Skin of body (tissue), 2 donors: Measurements from ENCODE around the gene HUNK. TPM values are rescaled to one million over a fixed set of nuclear protein-coding genes. Genes with fewer than 3 reads are reported as not detected.

Experiments used
- DNase-seq: peaks from one replicate; lab custom pipeline; 2025; lab: John Stamatoyannopoulos, UW
- total RNA-seq: library from RNA; depleted of rRNA; stranded (reverse); fragments of >200 nt; gene quantifications from one replicate; pipeline ENCODE4 v1.2.3, GENCODE V29; 2014

HUNK gene
- total RNA-seq, 1 donor from 2014 or later, result 5.5 TPM

DNA sequence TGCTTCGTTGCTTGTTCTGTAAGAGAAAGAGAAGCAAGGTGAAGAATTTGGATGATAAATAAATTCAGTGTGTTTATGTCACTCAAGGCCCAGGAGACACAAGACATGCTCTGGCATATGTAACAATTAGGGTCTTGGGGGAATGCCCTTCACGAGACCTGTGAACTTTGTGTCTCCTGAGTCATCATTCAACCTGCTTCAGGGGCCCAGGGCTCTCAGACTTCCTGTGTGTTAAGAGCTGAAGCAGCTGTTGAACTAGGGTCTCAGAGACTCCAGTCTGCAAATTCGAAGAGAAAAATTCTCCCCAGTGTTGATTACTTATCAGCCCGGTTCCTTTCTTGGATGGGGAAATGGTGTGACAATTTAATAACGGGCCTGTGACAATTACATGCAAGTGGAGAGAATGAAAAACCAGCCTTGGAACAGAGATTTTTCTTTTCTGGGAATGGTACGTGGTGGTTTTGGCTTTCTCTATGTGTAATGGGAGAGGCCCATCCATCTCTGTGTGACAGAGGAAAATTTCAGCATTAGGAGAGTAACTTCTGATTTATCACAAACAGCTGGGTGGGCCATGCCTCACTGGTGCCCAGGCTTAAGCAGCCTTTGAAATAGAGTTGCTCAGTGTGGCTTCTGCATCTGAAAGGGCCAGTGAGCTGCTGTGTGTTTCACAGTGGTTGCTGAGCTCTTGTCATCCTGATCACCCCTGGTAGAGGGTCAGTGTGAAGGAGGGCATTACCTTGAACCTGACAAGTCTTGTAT, 22.4 kb downstream of the HUNK start:
- DNase-seq, result peak; percentile 62

DNA sequence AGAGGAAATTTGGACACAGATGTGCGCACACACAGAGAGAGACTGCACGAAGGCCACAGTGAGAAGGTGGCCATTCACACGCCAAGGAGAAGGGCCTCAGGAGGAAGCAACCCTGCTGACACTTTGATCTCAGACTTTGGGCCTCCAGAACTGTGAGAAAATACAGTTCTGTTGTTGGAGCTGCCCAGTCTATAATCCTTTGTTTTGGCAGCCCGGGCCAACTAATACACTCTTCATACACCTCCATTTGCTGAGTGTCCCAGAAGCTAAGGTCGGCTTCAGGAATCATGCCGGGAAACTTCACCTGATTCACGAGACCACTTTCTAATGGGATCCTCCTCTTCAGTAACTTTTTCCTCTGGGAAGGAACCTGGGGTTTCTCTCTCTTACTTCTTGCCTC, 23.2 kb downstream of the HUNK start:
- DNase-seq, result no peak

DNA sequence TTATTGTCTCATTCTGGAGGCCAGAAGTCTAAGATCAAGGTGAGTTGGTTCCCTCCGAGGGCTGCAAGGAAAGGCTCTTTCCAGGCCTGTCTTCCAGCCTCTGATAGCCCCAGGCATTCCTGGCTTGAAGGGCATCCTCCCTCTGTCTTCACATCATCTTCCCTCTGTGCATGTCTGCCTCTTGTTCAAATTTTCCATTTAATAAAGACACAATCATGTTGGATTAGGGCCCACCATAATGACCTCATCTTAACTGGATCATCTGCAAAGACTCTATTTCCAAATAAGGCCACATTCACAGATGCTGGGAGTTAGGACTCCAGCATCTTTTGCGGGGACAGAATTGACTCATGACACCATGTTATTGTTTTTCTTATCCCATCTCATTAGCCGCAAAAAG, 24.5 kb downstream of the HUNK start:
- peak; percentile 83 for DNase-seq

DNA sequence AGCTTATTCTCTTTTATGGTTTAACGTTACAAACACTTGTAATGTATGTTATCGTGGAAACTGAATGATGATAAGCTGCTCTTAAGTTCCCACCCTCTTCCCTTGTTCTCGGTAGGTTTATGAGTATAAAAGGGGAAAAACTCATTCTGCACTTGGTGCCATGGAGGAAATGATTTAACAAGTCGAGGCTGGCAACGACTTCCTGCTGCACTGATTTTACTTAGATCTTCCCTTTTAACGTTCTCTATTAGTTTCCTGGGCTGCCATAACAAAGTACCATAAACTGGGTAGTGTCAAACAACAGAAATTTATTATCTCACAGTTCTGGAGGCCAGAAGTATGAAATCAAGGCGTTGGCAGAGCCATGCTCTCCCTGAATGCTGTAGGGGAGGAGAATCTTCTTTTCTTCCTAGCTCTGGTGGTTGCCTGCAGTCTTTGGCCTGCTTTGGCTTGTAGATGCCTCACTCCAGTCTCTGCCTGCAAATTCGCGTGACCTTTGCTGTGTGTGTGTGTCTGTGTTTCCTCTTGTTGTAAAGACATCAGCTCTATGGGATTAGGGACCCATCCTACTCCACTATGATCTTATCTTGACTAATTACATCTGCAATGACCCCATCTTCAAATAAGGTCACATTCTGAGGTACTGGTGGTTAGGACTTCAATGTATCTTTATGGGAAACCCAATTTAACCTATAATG, 26.3 kb downstream of the HUNK start:
- no peak for DNase-seq

DNA sequence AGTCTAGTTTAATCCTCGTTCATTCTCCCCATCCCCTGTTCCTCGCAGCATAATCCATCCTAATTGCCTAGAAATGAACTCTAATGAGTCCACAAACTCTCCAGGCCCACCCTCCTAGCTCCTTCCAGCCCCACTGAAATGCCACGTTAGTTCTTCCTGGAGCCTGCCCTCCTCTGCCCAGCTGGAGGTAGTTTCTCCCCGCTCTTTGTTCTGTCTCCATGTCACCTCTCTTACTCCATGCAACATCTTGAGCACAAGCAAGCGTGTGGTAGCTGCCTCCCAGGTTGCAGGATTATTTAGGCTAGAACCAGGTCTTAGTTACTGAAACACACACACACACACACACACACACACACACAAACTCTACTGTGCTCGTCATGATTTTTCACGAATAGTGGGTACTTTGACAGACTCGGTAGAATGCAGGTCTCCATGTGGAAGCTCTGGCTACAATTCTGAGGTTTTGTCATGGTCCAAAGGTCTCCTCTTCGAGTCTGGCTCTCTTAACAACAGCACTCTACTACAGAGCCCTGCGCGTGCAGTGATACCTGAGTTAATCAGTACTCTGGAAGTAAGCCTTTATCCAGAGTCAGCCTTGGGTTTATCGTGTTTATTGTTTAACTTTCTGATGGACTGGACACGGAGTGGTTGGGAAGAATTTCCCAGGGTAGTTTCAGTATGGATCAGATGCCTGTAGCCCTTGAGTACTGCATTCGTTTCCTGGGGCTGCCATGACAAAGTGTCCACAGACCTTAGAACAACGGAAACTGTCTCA, 27.5 kb downstream of the HUNK start:
- no peak for DNase-seq

DNA sequence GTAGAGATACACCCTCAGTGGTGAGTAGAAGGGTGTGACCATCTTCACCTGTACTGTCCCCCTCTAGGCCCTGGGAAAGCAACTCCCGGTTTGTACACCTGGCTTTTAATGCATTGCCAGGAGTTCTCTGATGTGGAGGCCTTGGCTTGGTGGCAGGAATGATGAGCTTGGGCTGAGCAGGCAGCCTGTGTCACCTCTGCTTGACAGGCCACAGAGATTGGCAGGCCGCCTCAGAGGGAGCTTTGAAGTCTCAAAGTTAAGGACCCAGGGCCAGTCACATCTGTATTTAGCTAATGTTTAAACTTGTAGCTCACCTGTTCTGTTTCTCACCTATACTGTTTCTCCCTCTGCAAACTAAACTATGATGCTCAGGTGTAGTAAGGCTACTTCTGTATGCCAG, 28.5 kb downstream of the HUNK start:
- DNase-seq, result no peak

DNA sequence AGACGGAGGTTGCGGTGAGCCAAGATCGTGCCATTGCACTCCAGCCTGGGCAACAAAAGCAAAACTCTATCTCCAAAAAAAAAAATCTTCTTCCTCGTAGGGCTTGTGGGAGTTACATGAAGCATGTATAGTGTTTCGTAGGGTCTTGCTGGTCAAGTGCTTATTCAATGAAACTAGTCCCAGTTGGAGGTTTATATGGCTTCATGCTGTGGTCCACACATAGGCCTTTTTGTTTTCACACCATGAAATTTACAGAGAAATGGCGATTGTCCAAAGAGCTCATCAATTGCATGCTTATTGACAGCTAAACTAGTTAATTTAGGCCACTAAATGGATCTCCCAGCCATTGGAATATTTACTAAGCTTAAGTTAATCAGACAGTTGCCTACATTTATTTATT, 29.6 kb downstream of the HUNK start:
- DNase-seq, result no peak

DNA sequence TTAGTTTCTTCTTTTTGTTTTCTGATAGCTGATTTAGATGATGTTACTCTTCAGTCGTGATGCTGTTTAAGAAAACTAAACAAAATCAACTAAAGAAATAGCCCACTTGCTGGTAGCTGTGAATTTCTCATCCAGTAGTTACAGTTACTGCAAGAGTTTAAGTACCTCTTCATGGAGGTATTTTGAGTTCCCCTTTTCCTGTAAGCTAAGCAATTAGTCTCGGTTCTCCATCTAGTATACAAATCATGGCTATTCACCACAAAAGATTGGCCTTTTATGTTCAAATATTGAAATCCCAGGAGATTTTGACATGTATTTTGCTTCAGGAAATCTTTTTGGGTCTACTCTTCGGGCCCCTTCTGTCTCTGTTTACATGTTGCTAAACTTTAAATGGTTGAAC, 31.1 kb downstream of the HUNK start:
- DNase-seq, result no peak

DNA sequence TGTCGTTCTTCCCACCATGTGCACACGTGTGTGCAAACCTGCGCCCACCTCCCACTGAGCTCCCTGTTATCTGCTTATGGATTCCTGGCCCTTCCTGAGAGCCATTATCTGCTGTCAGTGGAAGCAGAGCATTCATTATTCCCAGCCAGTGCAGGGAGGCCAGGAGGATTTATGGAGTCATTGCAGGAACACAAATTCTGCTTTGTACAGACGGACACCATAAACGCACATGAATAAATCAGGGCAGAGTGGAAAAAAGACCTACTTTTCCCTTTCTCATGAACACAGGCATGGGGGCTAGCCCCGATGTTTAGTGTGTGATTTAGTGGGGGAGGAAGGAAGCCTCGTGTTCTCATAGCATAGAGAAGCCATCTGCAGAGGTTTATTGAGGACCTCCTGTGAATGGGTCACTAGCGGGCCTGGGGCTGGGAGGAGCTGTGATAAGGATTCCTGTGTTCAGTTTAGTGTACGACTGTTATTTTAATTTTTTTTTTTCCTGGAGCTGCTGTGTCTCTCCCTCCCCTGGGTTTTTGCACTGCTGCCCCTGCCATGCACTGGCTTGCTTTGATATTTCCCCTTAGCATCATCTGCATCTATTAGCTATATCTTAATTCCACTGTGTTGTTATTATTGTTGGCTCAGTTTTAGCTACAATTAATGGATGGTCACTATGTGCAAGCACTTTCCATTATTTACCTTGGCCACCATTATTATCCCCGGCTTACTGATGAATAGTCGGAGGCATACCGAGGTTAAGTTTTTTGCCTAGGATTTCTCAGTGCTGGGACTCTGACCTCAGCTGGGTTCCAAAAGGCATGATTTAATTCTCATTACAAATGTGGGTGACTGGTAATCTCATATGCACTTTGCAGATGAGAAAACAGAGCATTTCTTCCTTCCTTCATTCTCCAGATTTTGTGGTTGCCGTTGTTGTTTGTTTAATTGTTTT, 33.0 kb downstream of the HUNK start:
- no peak for DNase-seq

DNA sequence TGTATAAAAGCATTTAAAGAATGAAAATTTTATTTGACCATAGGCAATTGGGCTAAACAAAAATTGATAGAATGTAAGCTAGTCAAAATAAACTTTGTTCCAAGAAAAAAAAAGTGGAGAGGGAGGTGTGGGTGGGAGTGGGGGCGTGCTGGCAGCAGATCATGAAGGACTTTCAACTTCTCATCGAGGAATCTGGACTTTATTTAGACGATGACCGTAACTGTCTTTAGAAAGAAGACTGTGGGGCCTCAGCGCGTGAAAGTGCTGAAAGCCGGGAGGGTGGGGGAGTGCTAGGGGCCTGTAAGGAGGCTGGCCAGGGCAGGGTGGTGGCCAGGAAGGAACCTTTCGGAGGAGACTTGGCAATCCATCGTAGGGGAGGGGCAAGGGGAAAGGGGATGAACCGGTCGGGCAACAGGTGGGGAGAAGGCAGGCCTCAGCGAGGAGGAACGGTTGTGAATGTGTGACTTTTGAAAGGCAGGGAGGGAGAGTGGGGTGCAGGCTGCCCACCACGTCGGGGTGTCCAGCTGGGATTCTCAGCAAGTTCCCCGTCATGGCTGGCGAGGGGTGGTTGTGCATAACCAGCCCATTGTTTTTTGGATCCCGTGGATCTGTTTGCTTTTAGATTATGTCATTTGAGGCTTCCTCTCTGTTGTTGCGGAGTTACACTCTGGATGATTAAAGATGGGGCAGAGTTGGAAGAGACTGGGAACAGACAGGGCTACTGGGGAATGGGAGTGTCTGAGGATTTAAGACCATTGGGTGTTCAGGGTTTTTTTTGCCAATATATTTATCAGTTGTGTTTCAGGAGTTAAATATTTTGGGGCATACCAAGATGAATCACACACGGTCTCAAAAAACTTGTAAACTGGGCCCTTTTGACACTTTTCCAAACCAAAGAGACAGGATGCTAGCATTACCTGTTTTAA, 35.5 kb downstream of the HUNK start:
- peak; percentile 21 for DNase-seq

DNA sequence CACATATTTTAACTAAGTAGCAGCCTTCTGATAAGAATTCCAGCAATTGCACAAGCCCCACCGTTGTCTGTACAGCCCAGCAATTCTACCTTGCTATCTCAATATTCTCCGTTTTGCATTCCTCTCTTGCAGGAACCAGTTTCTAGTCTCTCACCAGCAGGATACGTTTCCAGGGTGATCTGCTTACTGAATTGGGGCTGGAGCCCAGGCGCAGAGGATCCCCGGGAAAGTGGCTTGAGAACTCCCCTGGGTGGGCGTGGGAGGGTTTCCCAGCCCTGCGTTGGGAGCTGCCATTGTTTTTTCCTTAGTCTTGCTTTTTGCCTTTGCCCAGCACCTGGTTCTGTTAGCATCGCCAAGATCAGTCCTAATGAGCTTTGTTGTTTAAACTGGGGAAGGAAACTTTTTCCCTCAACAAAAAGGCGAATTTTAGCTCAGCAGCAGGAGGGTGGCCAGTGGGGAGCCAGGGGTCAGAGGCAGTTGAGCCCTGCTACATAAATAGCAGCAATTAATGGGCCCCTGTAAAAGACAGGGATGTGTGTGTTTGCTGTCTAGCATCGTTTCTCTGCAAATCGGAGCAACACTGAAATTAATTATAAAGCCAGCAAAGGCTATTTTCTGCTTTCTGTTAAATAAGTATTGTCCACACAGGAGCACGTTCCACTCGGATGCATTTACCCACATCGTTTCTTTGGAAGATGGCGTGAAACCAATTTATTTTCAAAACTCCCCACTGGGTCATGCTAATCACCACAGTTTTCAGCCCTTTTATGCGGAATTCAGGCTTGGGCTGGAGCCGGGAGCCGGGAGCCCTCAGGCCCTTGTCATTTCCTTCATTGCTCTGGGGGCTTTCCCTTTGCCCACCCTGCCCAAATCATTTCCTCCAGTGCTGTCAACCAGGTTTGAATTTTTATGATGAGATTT, 36.6 kb downstream of the HUNK start:
- DNase-seq, result no peak

DNA sequence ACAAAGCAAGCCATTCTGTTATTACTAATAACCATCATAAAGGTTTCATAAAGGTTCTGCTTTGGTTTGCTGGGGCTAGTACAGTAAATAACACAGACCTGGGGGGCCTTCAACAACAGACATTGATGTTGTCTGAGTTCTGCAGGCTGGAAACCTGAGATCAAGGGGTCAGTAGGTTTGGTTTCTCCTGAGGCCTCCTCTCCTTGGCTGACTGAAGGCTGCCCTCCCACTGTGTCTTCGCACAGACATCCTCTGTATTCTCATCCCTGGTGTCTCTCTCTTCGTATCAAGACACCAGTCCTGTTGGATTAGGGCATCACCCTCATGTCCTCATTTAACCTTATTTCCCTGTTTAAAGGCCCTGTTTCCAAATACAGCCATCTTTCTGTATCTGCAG, 37.3 kb downstream of the HUNK start:
- DNase-seq, result no peak

DNA sequence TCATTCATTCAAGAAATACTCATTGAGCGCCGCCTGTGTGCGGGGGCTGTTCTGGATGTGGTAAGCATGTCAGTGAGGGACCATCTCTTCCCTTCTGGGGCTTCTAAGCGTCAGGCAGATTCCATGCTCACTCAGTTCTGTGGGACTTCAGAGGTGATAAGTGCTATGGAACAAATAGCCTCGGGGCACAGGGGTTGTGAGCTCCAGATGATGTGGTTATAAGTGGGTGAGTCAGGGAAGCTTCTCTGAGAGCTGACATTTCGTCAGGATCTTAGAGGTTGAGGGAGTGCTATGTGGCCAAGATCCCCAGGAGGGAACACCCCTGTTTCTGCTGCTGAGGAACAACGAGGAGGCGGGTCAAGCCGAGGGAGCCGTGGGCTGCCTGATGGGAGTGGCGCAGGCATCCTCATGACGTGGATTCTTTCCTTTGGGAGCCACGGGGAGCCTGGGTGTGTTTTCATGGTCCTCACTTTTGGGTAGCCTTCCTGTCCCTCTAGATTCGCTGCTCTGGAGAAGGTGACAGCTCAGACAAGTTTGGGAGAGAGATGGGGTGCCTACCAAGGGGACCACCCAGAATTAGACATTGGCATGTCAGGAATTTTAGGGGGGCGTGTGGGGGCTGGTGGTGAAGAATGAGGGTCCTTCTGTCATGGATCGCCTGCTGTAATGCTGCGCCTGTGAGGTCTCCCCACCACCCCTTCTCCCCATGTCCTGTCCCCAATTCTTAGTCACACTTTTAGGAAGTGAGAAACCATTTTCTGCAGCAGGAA, 38.5 kb downstream of the HUNK start:
- DNase-seq, result no peak

DNA sequence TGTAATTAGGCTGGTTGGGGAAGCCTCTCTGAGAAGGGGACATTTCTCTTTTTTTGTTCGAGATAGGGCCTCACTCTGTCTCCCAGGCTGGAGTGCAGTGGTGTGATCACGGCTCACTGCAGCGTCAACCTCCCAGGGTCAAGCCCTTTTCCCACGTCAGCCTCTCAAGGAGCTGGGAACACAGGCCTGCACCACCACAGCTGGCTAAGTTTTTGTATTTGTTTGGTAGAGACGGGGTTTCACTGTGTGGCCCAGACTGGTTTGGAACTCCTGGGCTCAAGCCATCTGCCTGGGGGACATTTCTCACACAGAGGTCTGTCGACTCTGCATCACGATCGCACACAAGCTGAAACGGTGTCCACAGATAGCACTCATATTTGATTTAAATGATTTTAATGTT, 39.7 kb downstream of the HUNK start:
- DNase-seq, result no peak

DNA sequence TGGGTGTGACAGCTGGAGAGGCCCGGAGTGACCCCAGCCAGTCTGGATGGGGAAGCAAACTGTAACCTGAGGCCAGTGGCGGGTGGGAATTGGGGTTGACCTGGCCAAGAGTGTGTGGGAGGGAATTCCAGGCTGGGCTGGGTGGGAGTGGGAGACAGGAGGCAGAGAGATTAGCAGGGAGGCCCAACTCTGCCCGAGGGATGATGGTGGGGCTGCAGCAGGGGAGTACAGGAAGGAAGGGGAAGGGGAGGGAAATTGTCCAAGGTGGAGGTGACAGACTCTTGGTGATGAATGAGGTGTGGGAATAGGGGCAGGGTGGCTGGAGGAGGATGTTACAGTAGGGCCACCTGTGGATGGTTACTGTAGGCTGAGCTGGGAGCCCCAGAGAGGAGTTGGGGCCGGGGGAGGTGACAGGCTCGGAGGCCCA, 40.4 kb downstream of the HUNK start:
- DNase-seq, result no peak

DNA sequence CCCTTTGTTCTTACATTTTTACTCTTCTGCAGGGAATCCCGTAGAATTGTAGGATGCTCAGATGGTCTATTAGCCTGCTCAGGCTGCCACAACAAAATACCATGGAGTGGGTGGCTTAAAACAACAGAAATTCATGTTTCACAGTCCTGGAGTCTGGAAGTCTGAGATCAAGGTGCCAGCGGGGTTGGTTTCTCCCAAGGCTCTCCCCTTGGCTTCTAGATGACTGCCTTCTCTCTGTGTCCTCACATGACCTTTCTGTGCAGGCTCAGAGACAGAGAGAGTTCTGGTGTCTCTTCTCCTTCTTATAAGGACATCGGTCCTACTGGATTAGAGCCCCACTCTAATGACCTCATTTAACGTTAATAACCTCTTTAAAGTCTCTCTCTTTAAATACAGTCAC, 41.7 kb downstream of the HUNK start:
- no peak for DNase-seq

DNA sequence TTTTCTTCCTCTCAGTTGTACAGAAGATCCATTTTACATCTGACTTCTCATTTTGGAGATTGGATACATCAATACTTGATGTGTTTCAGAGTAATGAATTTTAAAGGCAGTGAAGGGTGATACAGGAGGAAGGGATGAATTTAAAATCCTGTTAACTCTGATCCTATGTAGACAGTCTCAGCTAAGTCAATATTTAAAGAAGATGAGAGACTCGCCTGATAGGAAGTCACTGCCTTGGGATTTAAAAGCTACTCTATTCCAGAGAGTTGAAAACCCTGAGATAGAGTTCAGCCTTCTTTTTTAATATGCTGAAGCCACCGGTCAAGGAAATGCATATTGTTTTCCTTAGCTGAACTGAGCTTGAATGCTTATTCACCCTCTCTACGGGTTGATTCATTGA, 42.7 kb downstream of the HUNK start:
- no peak for DNase-seq

DNA sequence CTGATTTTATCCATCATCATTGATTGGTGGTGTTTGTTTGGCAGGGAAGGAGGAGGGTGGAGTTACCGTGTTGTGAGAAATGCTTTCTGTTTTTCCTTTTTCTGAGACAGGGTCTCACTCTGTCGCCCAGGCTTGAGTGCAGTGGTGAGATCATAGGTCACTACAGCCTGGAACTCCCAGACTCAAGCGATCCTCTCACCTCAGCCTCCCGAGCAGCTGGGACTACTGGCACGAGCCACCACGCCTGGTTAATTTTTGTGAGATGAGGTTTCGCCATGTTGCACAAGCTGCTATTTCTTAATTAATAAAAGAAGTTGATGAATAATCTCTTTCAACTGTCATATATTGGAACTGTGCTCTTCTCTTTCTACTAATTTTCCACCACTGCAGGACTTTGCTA, 44.3 kb downstream of the HUNK start:
- peak; percentile 23 for DNase-seq
